ENCODE results near the gene PPEF2.
"Not testable (repeated sequence)": the region's sequence is repeated elsewhere in the genome, so short reads cannot be mapped to it uniquely, and the experiment has no call there.

Gene PPEF2

DNA sequence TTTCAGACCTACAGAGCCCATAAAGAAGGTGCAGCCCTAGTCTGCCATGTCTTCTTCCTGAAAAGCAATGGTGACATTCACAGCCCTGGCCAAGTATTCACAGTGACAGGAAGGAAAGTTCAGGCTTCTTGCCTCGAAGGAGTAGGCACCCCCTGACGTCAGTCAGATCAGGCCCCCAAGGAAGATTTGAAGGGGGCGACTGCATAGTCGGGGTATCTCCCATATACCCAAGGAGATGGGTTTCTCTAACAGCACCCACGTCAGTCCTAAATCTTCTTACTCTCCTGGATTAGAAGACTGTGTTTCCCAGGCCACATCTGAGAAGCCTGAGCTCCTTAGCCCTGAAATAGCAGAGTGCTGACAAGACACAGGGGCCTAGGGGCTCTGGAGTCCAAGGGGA is at the start of gene PPEF2:
TSS of gene PPEF2 (minus strand) at position 101 of the 400 bp plus-strand sequence. CDS start 6,127 bp downstream, outside the sequence.
- DNase-seq, result no peak

GRCh38 chr4:75950213-75950815 is 48.1 kb upstream of the PPEF2 start:
- DNase-seq, result no peak

- DNase-seq, result no peak
Measured at GRCh38 chr4:75948822-75949444, 46.7 kb upstream of the PPEF2 start.

GRCh38 chr4:75940692-75941253 is 38.5 kb upstream of the PPEF2 start, which contains the start of gene NAAA:
TSS of gene NAAA (minus strand) at chr4:75941013. CDS start at chr4:75940949, 64 bp downstream.
- peak; percentile 82 for DNase-seq

DNA sequence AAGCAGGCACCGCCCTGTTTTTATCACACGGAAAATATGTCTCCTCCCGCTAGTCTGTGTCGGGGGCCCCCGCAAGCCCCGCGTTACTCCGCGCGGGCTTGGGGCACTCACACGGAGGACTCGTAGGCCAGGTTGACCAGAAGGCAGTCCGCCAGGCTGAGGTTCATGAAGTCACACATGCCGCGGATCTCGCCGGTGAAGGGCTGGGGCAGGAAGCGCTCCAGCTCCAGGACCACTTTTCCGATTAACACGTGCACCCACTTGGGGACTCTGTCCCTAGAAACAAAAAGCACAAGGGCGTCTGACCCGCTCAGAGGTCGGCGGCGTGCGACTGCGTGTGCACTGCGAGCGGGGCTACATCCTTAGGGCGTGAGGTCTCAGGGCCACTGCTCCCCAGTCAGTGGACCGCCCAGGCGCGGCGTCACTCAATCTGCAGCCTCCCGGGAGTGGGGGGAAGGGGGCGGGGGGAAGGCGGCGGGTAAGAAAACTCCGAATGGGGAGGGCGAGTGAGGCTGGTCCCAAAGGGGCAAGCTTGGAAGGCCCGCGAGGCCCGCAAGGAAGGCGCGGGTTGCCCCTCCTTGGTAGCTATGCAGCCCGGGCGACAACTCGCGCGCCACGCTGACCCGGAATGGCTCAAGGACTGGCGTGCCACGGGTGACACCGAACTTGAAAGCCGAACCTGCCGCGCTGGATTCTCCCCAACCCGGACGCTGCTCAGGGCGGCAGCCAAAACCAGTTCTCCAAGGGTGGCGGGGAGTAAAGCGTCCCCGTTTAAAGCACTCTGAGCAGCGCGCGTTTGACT is 37.8 kb upstream of the PPEF2 start:
- DNase-seq, result peak; percentile 79

- no peak for DNase-seq
Measured at GRCh38 chr4:75935628-75936027, 33.4 kb upstream of the PPEF2 start.

GRCh38 chr4:75930152-75930551 is 27.9 kb upstream of the PPEF2 start:
- DNase-seq, result no peak

- DNase-seq, result not testable (repeated sequence)
Measured at GRCh38 chr4:75924916-75925315, 22.7 kb upstream of the PPEF2 start.

DNA sequence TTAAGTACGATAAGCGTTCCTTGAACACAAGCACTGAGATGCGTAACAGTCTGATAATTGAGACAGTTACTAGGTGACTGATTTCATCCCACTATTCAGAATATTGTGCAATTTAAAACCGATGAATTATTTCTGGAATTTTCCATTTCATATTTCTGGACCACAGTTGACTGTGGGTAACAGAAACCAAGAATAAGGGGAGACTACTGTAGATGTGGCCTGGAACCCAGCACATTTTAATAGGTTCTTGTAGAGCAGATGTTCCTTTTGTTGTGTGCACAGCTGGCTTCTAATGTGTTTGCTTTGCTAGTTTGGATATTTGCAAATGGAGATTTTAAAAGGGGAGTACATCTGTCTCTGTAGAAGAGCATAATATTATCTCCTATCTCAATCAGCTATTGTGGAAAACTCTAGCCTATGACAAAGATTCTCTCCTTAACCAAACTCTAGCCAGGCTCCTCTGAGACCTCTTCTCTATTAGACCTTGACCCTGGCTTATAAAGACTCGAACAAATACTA is 22.1 kb upstream of the PPEF2 start:
- no peak for DNase-seq

GRCh38 chr4:75922588-75922987 is 20.3 kb upstream of the PPEF2 start:
- DNase-seq, result no peak

GRCh38 chr4:75921910-75922309 is 19.7 kb upstream of the PPEF2 start:
- no peak for DNase-seq

DNA sequence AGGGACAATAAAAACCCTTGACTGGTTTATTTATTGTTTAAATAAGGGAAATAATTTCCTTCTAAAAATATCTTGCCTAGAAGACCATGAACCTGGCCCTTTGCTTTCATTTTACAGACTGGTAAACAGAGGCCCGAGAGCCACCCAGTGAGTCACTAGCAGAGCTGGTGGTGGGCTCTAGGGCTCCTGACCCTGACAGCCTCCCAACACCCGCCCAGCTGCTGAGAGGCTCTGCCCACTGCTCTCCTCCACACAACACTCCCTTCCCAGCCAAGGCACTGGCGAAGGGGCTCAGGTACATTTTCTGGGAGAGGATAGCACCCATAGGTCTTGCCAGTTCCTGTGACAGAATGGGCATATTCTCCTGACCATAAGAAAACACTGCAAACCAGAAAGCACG is 18.1 kb upstream of the PPEF2 start:
- no peak for DNase-seq

DNA sequence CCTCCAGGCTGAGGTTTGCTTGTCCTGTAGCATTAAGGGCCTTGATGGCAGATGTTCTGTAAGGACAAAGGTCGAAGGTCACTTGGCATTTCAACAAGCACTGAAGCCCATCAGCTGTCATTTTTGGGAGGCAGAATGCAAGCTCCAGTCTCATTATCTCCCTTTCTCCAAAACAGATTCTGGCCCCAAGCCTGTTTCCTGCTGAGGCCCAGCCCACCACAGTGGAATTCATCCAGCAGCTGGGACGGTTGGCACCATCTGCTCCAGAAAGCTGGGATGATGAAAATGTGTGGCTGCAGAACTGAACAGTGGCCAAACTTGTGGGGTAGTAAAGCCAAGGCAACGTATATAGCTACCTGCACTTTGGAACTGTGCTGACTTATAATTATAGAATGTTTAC is 17.7 kb upstream of the PPEF2 start:
- DNase-seq, result no peak

DNA sequence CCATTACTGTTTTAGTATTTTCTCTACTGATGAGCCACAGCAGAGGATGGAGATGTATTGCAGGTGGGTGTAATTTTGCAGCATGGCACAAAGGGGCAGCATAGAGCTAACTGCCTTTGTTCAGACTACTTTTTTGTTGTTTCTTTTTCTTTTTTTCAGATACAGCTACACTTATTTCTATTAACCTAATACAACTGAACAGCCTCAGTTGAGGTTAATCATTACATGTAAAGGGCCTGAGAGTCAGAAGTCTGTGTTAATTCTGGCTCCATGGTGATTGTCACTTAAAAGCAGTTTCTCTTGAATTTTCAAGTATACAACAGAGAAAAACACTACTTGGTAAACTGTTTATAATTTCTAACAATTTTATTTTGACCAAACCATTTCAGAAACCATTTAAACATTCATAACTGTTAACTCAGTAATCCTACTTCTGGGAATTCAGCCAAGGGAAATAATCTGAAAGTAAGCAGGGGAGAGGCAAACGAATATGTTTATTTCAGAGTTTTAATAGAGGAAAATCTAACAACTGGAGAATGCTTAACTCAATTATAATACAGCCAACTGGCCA is 13.9 kb upstream of the PPEF2 start:
- DNase-seq, result no peak

DNA sequence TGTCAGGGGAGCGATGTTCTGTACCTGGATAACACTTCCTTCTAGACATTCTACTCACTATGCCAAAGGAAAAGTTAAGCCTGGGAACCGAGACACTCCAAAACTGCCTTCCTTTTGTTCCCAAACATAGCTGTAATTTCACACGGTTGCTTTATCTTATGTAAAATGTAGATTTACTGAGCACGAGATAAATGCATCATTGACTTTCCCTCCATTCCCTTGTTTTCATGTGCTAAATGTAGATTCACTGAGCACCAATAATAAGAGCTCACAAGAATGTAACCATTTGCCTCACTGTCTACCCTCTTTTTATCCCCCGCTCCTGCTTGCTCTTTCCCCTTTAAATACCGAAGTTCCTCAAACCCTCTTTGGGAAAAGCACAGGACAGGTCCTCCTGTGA is 10.7 kb upstream of the PPEF2 start:
- no peak for DNase-seq

GRCh38 chr4:75910831-75911230 is 8.6 kb upstream of the PPEF2 start:
- not testable (repeated sequence) for DNase-seq

DNA sequence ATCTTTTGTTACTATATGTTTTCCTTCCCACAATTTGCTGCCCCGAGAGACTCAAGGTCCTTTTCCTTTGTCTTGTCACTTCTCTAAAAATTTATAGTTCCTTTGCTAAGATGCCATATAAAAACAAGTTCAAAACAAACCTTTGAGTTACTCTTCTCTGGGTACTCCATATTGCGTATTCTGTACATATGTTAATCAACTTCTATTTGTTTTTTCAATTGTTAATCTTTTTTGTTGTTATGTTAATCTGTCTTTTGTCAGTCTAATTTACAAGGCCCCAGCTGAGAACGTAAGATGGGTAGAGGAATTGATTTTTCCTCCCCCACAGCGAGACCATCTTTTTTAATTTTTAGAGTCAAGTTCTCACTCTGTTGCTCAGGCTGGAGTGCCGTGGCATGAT is 7.2 kb upstream of the PPEF2 start:
- DNase-seq, result no peak

GRCh38 chr4:75908555-75908954 is 6.3 kb upstream of the PPEF2 start:
- no peak for DNase-seq

DNA sequence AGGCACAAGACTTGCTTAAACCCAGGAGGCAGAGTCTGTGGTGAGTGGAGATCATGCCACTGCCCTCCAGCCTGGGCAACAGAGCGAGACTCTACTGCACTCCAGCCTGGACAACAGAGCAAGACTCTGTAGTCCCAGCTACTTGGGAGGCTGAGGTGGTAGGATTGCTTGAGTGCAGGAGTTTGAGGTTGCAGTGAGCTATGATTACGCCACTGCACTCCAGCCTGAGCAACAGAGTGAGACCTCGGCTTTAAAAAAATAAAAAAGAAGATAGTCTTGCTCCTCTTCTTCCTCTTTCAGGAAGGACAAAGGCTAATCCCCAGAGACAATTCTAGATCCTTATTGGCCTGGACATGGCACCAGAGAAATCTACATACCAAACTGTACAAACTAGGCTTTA is 5.7 kb upstream of the PPEF2 start:
- DNase-seq, result no peak

- DNase-seq, result no peak
Measured at GRCh38 chr4:75904076-75904475, 1.8 kb upstream of the PPEF2 start.

DNA sequence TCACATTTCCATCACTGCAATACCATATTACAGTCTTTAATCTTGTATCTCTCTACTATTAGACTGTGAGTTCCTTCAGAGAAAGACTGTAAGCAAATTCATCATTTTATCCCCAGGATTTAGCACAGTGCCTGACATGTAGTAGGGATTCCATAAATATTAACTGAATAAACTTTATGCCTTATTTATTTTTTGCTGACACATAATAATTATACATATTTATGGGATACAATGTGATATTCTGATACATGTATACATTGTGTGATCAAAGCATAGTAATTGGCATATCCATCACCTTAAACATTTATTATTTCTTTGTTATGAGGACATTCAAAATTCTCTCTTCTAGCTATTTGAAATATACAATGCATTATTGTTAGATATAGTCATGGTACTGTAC is 3.7 kb downstream of the PPEF2 start:
- no peak for DNase-seq

GRCh38 chr4:75895744-75896314 is 6.4 kb downstream of the PPEF2 start:
- no peak for DNase-seq

DNA sequence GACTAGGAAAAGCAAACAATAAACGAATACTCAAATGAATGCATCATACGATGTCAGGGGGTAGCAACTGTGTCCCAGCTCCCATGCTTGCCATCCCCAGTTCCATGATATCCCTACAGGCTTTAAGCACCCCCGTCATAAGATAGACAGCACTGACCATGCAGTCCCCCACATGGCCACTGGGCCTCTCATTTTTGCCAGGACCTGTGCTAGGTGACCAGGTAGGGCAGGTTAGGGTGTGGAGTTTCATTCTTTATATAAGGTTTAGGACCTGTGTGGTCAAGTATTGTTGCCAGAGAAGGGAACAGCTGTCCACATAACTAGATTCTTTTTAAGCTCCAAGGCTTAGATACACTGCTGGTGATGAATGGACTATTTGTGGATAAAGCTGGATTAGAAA is 9.7 kb downstream of the PPEF2 start:
- DNase-seq, result no peak
